KMS-11 (cell line): Measurements from ENCODE around the gene HDLBP.

Experiments used
- H2AFZ ChIP-seq: fragments of 200-600 bp; sonication (generic); 2 replicates; pipeline ENCODE4 v1.6.1; 2016; ENCODE audit warnings: antibody characterized with exemption, mixed run types, low read depth
- H3K27ac ChIP-seq: fragments of 200-600 bp; sonication (generic); 2 replicates; pipeline ENCODE4 v1.6.1; 2016; ENCODE audit warnings: mild to moderate bottlenecking, mixed run types
- H3K27me3 ChIP-seq: fragments of 200-600 bp; sonication (generic); 2 replicates; pipeline ENCODE4 v1.6.1; 2017; ENCODE audit warnings: mild to moderate bottlenecking, low read depth, mixed run types, moderate library complexity; ENCODE audit not compliant: insufficient read depth
- H3K36me3 ChIP-seq: fragments of 200-600 bp; sonication (generic); 2 replicates; pipeline ENCODE4 v1.6.1; 2017; ENCODE audit warnings: mild to moderate bottlenecking, mixed run types; ENCODE audit not compliant: insufficient read depth
- H3K4me1 ChIP-seq: fragments of 200-600 bp; sonication (generic); 2 replicates; pipeline ENCODE4 v1.6.1; 2016; ENCODE audit warnings: mild to moderate bottlenecking, low read depth, mixed run types; ENCODE audit not compliant: poor library complexity, severe bottlenecking
- H3K4me2 ChIP-seq: fragments of 200-600 bp; sonication (generic); 2 replicates; pipeline ENCODE4 v1.7.0; 2016; ENCODE audit warnings: mild to moderate bottlenecking, mixed run types
- H3K4me3 ChIP-seq: fragments of 200-600 bp; sonication (generic); IDR thresholded peaks from 2 replicates; pipeline ENCODE4 v1.6.1; 2017; ENCODE audit warnings: low read depth, low read length, mixed read lengths; ENCODE audit not compliant: insufficient read depth
- H3K79me2 ChIP-seq: fragments of 200-600 bp; sonication (generic); 2 replicates; pipeline ENCODE4 v1.6.1; 2016; ENCODE audit warnings: low read depth, mixed run types; ENCODE audit not compliant: insufficient read depth
- H3K9ac ChIP-seq: fragments of 200-600 bp; sonication (generic); 2 replicates; pipeline ENCODE4 v1.6.1; 2016; ENCODE audit warnings: mild to moderate bottlenecking, mixed run types
- H4K20me1 ChIP-seq: fragments of 200-600 bp; sonication (generic); 2 replicates; pipeline ENCODE4 v1.6.1; 2016; ENCODE audit warnings: mild to moderate bottlenecking, mixed run types; ENCODE audit not compliant: insufficient read depth
- TF ChIP-seq, protein P1 (sequence below): fragments of 200-600 bp; sonication (generic); conservative IDR thresholded peaks from 2 replicates; pipeline ENCODE4 v1.6.1; 2017; ENCODE audit warnings: low read depth, mild to moderate bottlenecking, antibody characterized with exemption, low read length, moderate library complexity, mixed read lengths

The HDLBP gene

DNA sequence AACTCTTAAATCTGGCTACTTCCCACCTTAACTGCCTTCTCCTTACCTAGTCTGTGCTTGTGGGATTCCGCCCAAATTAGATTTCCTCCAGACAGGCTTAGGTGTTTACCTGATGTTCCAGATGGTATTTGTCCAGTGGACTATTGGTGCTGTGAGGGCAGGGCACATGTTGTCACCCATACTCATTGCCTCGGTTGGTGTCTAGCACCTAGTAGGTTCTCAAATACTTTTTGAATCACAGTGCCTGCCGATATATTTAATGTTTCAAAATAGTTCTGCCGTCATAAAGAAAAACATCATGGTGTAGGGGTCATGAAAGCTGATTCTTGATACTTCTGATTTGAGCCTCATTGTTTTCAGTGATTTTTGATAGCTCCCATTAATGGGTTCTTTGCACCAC, 1.4 kb upstream of the HDLBP start:
- H3K27me3 ChIP-seq, result no peaks in the 10 kb centered on the region
- H3K9ac ChIP-seq, result peak overlapping the region; percentile 99
- H2AFZ ChIP-seq, result no peak overlapping the region
- H3K4me3 ChIP-seq, result peak overlapping the region; percentile 68
- H3K4me1 ChIP-seq, result peaks cover 67% of the 10 kb centered on the region
- H3K36me3 ChIP-seq, result no peaks in the 10 kb centered on the region
- H3K79me2 ChIP-seq, result peaks cover 90% of the 10 kb centered on the region
- H3K4me2 ChIP-seq, result peak overlapping the region; percentile 86
- peaks cover 11% of the 10 kb centered on the region; the same call in 1 of the 2 replicates for H4K20me1 ChIP-seq
- TF ChIP-seq, protein P1, sequence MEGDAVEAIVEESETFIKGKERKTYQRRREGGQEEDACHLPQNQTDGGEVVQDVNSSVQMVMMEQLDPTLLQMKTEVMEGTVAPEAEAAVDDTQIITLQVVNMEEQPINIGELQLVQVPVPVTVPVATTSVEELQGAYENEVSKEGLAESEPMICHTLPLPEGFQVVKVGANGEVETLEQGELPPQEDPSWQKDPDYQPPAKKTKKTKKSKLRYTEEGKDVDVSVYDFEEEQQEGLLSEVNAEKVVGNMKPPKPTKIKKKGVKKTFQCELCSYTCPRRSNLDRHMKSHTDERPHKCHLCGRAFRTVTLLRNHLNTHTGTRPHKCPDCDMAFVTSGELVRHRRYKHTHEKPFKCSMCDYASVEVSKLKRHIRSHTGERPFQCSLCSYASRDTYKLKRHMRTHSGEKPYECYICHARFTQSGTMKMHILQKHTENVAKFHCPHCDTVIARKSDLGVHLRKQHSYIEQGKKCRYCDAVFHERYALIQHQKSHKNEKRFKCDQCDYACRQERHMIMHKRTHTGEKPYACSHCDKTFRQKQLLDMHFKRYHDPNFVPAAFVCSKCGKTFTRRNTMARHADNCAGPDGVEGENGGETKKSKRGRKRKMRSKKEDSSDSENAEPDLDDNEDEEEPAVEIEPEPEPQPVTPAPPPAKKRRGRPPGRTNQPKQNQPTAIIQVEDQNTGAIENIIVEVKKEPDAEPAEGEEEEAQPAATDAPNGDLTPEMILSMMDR, result no peak
- H3K27ac ChIP-seq, result peak overlapping the region; percentile 99

DNA sequence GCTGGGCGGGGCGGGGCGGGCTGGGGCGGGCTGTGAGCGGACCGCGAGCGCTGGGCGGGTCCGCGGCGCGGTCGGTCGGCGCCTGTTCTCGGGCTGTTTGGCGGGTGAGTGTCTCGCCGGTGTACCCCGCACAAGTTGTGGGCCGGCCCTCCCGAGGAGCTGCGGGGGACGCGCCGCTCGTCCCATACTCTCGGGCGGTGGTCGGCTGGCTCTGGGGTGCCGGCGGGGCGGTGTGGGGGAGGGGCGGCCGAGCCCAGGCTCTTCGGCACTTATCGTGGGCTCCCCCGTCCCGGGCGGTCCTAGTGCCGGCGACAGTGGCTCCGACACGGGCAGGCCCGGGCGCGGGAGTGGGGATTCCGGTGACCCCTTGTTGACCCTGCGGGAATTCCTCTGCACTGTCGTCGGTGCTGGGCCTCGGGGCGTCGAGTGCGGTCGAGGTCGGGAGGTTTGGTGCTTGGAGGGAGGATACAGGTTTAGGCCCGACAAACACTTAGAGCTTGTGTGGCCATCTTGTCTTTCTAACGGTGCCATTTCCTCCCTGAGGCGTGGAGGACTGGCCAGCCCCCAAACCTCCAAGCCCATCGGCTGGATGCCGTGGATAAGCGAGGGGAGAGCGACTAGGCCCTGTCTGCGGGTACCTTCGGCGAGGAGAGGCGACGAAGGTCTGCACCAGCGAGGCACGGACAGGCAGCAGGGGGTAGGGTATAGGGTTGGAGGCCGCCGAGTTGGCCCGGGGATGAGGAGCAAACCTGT, 583 bp upstream of the HDLBP start, which contains the start of gene SEPTIN2:
TSS of gene SEPTIN2 (plus strand) at position 47 of the 753 bp plus-strand sequence. CDS start 8,308 bp downstream, outside the sequence.
- Histone ChIP-seq H3K79me2 (peaks cover 90% of the 10 kb centered on the region), H3K4me2 (peak within 1 kb of the TSS; percentile 95), H3K27ac (peak within 1 kb of the TSS; percentile 99), H4K20me1 (0 out of 2 replicates have a peak, but pooled peaks cover 3% of the 10 kb centered on the region), H3K36me3 (no peaks in the 10 kb centered on the region), H3K9ac (peak within 1 kb of the TSS; percentile 99), H2AFZ (peak within 1 kb of the TSS; percentile 63), H3K27me3 (no peaks in the 10 kb centered on the region), H3K4me1 (peaks cover 67% of the 10 kb centered on the region), H3K4me3 (peak within 1 kb of the TSS; percentile 81)
- TF ChIP-seq, protein P1, result no peak

DNA sequence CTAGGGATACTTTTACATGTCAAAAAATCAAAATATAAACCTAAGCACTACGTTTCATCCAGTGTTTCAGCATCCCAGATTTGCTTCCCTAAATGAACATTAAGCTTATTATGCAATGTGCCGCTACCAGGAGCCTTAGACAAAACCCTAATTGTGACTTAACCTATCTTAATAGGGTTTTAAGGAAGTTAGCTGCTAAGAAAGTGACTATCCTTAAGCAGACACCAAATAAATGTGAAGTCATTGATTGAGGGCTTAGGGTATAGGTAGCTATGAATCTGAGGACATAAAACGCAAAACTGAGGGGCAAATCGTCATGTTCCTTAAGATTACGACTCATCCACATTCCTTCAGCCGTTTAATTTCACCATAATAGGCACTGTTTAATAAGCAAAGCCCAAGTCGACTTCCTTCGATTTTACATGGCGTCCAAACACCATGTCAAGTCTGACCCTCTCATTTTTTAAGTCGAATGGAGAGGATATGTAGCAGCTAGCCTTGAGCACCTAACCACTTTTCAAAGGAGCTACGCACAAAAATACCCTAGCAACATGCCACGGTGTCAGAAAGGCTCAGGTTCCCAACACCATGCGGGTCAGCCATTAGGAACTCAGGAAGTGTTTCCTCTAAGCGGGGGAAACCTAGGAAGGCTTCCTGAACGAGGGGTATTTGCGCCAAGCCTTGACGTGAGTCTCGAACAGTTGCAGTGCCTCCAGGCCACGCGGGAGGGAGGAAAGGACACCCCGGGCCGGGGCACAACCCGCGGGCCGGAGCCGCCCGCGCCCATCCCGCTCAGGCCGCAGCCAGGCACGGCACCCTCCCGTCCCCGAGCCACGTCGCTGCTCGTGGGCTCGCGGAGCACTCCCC, 1.0 kb downstream of the HDLBP start:
- H4K20me1 ChIP-seq, result no peaks in the 10 kb centered on the region
- peak overlapping the region; percentile 99 for H3K27ac ChIP-seq
- peak overlapping the region; percentile 99 for H3K9ac ChIP-seq
- peak overlapping the region; percentile 95 for H3K4me2 ChIP-seq
- H3K79me2 ChIP-seq, result peaks cover 85% of the 10 kb centered on the region
- no peaks in the 10 kb centered on the region for H3K27me3 ChIP-seq
- peak overlapping the region; percentile 81 for H3K4me3 ChIP-seq
- no peaks in the 10 kb centered on the region for H3K36me3 ChIP-seq
- TF ChIP-seq, protein P1, result no peak
- peaks cover 67% of the 10 kb centered on the region for H3K4me1 ChIP-seq
- H2AFZ ChIP-seq, result peak overlapping the region; percentile 63

DNA sequence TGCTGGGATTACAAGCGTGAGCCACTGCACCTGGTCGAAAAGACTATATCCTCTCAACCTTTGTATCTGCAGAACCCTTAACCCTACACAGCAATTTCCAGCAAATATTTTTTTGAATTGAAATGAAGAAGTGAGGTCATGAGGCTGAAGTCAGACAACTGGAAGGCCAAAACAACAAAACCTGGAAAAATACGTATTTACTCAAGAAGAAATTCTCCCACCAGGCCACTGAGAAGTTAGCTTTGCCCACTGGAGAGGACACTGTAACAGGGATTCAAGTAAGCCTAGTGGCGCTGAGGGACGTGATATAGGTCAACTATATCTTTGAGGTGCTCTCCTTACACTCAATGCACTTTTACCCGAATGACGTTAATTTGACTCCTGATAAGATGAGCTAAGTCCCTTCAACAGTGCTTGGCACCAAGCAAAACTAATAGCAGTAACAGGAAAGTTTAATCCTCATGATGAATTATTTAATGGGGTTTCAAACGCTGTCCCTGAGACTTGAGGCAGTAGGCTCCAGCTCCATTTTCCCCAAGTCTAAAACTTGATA, 1.9 kb downstream of the HDLBP start:
- Histone ChIP-seq H3K9ac (peak overlapping the region; percentile 99; the same call in 1 of the 2 replicates), H3K79me2 (peaks cover 85% of the 10 kb centered on the region), H2AFZ (no peak overlapping the region), H3K4me1 (peaks cover 67% of the 10 kb centered on the region), H3K27ac (peak overlapping the region; percentile 99; the same call in 1 of the 2 replicates), H3K4me2 (peak overlapping the region; percentile 95), H4K20me1 (no peaks in the 10 kb centered on the region), H3K4me3 (no peak overlapping the region), H3K36me3 (no peaks in the 10 kb centered on the region), H3K27me3 (no peaks in the 10 kb centered on the region)
- TF ChIP-seq, protein P1, result no peak
